ENCODE results near the gene DAND5.
"Not testable (repeated sequence)": the region's sequence is repeated elsewhere in the genome, so short reads cannot be mapped to it uniquely, and the experiment has no call there.

DAND5 gene

DNA sequence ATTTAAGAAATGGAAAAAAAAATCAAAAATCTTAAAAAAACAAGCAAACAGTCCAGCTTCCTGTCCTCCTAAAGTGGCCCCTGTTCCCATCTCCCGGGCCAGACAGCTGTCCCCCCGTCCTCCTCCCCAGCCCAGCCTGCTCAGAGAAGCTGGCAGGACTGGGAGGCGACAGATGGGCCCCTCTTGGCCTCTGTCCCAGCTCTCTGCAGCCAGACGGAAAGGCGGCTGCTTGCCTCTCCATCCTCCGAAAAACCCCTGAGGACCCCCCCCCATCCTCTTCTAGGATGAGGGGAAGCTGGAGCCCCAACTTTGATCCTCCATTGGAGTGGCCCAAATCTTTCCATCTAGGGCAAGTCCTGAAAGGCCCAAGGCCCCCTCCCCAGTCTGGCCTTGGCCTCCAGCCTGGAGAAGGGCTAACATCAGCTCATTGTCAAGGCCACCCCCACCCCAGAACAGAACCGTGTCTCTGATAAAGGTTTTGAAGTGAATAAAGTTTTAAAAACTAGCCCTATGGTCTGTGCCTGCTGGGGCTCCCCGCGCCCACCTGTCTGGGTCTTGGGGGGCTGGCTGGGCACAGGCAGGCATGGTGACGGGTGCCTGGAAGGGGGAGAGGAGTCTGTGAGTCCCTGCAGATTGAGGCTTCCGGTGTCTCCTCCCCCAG is 16.1 kb upstream of the DAND5 start:
- H3K4me3 ChIP-seq (ENCODE audit: low read length), result no peak overlapping the region
- TF ChIP-seq, protein P1, sequence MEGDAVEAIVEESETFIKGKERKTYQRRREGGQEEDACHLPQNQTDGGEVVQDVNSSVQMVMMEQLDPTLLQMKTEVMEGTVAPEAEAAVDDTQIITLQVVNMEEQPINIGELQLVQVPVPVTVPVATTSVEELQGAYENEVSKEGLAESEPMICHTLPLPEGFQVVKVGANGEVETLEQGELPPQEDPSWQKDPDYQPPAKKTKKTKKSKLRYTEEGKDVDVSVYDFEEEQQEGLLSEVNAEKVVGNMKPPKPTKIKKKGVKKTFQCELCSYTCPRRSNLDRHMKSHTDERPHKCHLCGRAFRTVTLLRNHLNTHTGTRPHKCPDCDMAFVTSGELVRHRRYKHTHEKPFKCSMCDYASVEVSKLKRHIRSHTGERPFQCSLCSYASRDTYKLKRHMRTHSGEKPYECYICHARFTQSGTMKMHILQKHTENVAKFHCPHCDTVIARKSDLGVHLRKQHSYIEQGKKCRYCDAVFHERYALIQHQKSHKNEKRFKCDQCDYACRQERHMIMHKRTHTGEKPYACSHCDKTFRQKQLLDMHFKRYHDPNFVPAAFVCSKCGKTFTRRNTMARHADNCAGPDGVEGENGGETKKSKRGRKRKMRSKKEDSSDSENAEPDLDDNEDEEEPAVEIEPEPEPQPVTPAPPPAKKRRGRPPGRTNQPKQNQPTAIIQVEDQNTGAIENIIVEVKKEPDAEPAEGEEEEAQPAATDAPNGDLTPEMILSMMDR (conservative IDR thresholded peaks at IDR 0.05; ENCODE audit: low read length), result no peak
- peak; percentile 35 for DNase-seq (ENCODE audit: low read depth)

- DNase-seq (ENCODE audit: low read depth), result no peak
- TF ChIP-seq, protein P1 (conservative IDR thresholded peaks at IDR 0.05; ENCODE audit: low read length), result no peak
- no peak overlapping the region for H3K4me3 ChIP-seq (ENCODE audit: low read length)
These were observed 15.4 kb upstream of the DAND5 start for GRCh38 chr19:12953799-12954611.

GRCh38 chr19:12954612-12954962 is 14.8 kb upstream of the DAND5 start:
- H3K4me3 ChIP-seq (ENCODE audit: low read length), result no peak overlapping the region
- TF ChIP-seq, protein P1 (conservative IDR thresholded peaks at IDR 0.05; ENCODE audit: low read length), result no peak
- no peak for DNase-seq (ENCODE audit: low read depth)

DNA sequence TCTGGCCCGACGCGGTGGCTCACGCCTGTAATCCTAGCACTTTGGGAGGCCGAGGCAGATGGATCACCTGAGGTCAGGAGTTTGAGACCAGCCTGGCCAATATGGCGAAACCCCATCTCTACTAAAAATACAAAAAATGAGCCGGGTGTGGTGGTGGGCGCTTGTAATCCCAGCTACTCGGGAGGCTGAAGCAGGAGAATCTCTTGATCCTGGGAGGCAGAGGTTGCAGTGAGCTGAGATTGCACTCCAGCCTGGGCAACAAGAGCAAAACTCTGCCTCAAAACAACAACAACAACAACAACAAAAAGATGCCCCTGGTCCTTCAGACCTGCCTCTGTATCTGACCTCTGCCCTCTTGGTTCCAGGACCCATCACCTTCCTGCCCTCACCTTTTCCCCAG is 13.8 kb upstream of the DAND5 start:
- DNase-seq (ENCODE audit: low read depth), result not testable (repeated sequence)
- H3K4me3 ChIP-seq (ENCODE audit: low read length), result peak overlapping the region; percentile 95

GRCh38 chr19:12955996-12956395 is 13.4 kb upstream of the DAND5 start:
- DNase-seq (ENCODE audit: low read depth), result no peak
- TF ChIP-seq, protein P1 (conservative IDR thresholded peaks at IDR 0.05; ENCODE audit: low read length), result no peak
- H3K4me3 ChIP-seq (ENCODE audit: low read length), result peak overlapping the region; percentile 95

DNA sequence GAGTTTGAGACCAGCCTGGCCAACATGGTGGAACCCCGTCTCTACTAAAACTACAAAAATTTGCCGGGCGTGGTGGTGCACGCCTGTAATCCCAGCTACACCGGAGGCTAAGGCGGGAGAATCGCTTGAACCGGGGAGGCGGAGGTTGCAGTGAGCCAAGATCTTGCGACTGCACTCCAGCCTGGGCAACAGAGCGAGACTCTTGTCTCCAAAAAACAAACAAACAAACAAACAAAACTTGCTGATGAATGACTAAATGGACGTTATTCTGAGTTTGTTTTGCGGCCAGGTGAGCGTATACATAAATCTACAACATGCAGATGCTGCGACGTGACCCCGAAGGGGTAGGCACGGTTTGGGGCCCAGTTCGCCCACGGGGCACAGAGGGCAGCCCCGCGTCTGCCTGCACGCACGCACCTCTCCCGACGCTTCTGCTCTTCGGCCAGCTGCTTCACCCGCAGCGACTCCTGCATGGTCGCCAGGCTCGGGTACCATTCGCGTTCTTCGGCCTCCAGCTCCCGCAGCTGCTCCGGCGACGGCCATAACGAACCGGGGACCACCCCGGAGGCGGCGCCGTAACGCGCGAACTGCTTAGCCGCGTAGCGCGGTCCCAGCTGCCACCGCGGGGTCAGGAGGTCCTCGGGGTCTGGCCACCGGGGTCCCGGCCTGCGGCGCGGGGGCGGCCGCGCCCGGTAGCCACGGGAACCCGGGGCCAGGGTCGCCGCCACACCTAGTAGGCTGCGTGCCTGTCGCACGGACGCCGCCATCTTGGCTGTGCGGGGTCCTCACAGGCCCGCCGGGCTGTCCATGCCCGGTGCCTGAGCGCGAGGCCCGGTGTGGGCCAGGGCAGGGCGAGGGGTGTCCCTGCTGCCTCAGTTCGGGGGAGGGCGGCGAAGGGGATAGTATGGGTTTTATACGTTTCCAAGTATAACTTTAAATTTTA is 12.7 kb upstream of the DAND5 start, which contains the start of gene GADD45GIP1:
Gene GADD45GIP1, minus strand, starts transcription at position 778 of the 943 bp plus-strand sequence. Its CDS starts 11 bp downstream, at position 767.
- TF ChIP-seq, protein P1 (conservative IDR thresholded peaks at IDR 0.05; ENCODE audit: low read length), result no peak
- DNase-seq (ENCODE audit: low read depth), result peak; percentile 74
- H3K4me3 ChIP-seq (ENCODE audit: low read length), result peak within 1 kb of the TSS; percentile 95

DNA sequence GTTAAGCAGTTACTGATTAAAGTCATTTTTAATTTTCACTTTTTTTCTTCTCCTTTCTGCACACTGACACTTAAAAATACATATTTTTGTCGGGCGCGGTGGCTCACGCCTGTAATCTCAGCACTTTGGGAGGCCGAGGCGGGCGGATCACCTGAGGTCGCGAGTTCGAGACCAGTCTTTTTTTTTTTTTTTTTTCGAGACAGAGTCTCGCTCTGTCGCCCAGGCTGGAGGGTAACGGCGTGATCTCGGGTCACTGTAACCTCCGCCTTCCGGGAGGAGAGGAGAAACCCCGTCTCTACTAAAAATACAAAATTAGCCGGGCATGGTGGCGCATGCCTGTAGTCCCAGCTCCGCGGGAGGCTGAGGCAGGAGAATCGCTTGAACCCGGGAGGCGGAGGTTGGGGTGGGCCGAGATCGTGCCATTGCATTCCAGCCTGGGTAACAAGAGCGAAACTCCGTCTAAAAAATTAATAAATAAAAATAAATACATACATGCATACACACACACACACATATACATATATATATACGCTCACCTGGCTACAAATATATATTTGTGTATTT is 11.9 kb upstream of the DAND5 start:
- H3K4me3 ChIP-seq (ENCODE audit: low read length), result peak overlapping the region; percentile 95
- not testable (repeated sequence) for DNase-seq (ENCODE audit: low read depth)

Data from AG10803 (cell line).